Neutrophil (primary cell): ENCODE results near the gene NECTIN3.

Source experiments
- H3K27ac ChIP-seq: fragments of 200-600 bp; sonication (generic); 2 replicates; pipeline ENCODE4 v1.5.1; 2016; ENCODE audit warnings: mild to moderate bottlenecking, moderate library complexity
- H3K27me3 ChIP-seq: fragments of 200-600 bp; sonication (generic); 2 replicates; pipeline ENCODE4 v1.6.0; 2016; ENCODE audit warnings: mild to moderate bottlenecking
- H3K36me3 ChIP-seq: fragments of 200-600 bp; sonication (generic); 2 replicates; pipeline ENCODE4 v1.5.1; 2017
- H3K4me1 ChIP-seq, 2 experiments: fragments of 200-600 bp in 1 of 2; sonication (generic) in 1 of 2; 1 replicate in 1 of 2; 2 replicates in 1 of 2; pipeline versions ENCODE4 v1.5.1 to v1.6.1; 2013 to 2016; ENCODE audit warnings: low read depth in 1 of 2, low read length in 1 of 2, mild to moderate bottlenecking in 1 of 2, moderate library complexity in 1 of 2; ENCODE audit not compliant: control insufficient read depth in 1 of 2, insufficient read depth in 1 of 2
- H3K4me3 ChIP-seq, 2 experiments: fragments of 200-600 bp in 1 of 2; sonication (generic) in 1 of 2; 1 replicate in 1 of 2; 2 replicates in 1 of 2; pipeline ENCODE4 v1.5.1; 2013 to 2016; ENCODE audit warnings: low read depth in 1 of 2, low read length in 1 of 2, mild to moderate bottlenecking in 1 of 2, moderate library complexity in 1 of 2
- H3K9me3 ChIP-seq: fragments of 200-600 bp; sonication (generic); 2 replicates; pipeline ENCODE4 v1.5.1; 2016
- TF ChIP-seq, protein P1 (sequence below): fragments of 200-600 bp; sonication (generic); IDR thresholded peaks from 2 replicates; pipeline ENCODE4 v1.5.1; 2016; ENCODE audit warnings: antibody characterized with exemption

NECTIN3 gene

GRCh38 chr3:111134302-111134701 lies 62.7 kb downstream of the NECTIN3 start:
- H3K27ac ChIP-seq, result no peak overlapping the region
- H3K4me1 ChIP-seq, result no peaks in the 10 kb centered on the region
- H3K27me3 ChIP-seq, result no peaks in the 10 kb centered on the region
- H3K4me3 ChIP-seq, result no peak overlapping the region
- H3K36me3 ChIP-seq, result no peaks in the 10 kb centered on the region
- no peaks in the 10 kb centered on the region for H3K9me3 ChIP-seq
- TF ChIP-seq, protein P1, sequence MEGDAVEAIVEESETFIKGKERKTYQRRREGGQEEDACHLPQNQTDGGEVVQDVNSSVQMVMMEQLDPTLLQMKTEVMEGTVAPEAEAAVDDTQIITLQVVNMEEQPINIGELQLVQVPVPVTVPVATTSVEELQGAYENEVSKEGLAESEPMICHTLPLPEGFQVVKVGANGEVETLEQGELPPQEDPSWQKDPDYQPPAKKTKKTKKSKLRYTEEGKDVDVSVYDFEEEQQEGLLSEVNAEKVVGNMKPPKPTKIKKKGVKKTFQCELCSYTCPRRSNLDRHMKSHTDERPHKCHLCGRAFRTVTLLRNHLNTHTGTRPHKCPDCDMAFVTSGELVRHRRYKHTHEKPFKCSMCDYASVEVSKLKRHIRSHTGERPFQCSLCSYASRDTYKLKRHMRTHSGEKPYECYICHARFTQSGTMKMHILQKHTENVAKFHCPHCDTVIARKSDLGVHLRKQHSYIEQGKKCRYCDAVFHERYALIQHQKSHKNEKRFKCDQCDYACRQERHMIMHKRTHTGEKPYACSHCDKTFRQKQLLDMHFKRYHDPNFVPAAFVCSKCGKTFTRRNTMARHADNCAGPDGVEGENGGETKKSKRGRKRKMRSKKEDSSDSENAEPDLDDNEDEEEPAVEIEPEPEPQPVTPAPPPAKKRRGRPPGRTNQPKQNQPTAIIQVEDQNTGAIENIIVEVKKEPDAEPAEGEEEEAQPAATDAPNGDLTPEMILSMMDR, result no peak

DNA sequence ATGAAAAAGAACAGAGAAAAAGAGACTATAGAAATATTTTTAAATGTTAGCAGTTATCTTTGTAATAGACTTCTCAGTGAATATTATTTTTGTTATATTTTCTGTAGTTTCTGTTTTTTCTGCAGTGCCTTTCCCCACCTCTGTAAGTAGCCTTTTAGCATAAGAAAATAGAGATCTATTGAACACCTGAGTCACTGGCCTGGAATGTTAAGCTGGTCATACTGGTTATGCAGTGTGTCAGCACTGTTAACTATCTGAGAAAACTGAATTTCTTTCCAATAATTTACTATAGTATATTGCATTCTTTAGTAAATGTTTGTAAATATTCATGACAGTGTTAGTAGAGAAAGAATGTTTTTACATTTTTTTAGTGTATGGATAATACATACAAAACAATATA lies 79.8 kb downstream of the NECTIN3 start:
- H3K27ac ChIP-seq, result no peak overlapping the region
- H3K36me3 ChIP-seq, result no peaks in the 10 kb centered on the region
- H3K9me3 ChIP-seq, result no peaks in the 10 kb centered on the region
- no peaks in the 10 kb centered on the region for H3K27me3 ChIP-seq
- no peak overlapping the region for H3K4me3 ChIP-seq
- no peaks in the 10 kb centered on the region for H3K4me1 ChIP-seq
- TF ChIP-seq, protein P1, result no peak

- H3K36me3 ChIP-seq, result no peaks in the 10 kb centered on the region
- H3K27ac ChIP-seq, result no peak overlapping the region
- no peaks in the 10 kb centered on the region for H3K9me3 ChIP-seq
- H3K4me3 ChIP-seq, result no peak overlapping the region
- H3K27me3 ChIP-seq, result no peaks in the 10 kb centered on the region
- TF ChIP-seq, protein P1, result no peak
- no peaks in the 10 kb centered on the region for H3K4me1 ChIP-seq
Observed at GRCh38 chr3:111152496-111152895, 80.9 kb downstream of the NECTIN3 start.

DNA sequence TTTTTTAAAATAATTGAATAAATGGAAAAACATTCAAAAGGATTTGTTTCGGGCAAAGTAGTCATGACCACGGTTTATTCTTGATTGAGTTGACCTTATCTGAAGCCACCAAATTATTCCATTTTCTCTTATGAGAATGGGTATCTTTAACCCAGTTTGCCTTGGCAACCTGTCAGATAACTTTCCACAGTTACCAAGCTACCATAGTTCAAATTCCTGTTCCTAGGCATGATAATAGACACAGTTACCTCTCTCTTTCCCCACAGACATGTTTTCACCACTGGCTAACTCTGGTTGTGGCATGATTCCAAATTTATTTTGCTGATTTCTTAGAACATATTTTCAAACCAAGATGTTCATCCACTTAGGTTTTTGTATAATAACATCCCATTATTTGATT lies 84.9 kb downstream of the NECTIN3 start:
- Histone ChIP-seq H3K9me3 (no peaks in the 10 kb centered on the region), H3K27me3 (no peaks in the 10 kb centered on the region), H3K4me1 (no peaks in the 10 kb centered on the region), H3K27ac (no peak overlapping the region), H3K36me3 (no peaks in the 10 kb centered on the region), H3K4me3 (no peak overlapping the region)
- TF ChIP-seq, protein P1, result no peak

DNA sequence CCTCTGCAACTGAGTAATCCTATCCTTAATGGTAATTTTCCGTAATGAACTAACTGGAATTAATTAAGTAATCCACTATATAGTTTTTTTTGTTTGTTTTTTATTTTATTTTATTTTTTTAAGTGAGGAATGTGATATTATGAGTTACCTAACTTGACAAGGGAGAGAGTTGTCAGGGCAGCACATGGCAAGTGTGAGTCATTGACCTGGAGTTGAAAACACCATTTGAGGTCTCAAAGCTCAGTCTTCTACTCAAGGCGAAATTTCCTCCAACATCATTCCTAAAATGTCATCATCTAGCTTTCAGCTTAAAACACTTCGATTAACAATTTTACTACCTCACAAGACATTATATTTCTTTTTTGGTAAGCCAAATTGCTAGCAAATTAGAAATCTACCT lies 87.8 kb downstream of the NECTIN3 start:
- TF ChIP-seq, protein P1, result no peak
- Histone ChIP-seq H3K36me3 (no peaks in the 10 kb centered on the region), H3K27ac (no peak overlapping the region), H3K4me3 (no peak overlapping the region), H3K4me1 (no peaks in the 10 kb centered on the region), H3K9me3 (no peaks in the 10 kb centered on the region), H3K27me3 (no peaks in the 10 kb centered on the region)

GRCh38 chr3:111164621-111165020 lies 93.0 kb downstream of the NECTIN3 start:
- TF ChIP-seq, protein P1, result no peak
- H3K9me3 ChIP-seq, result no peaks in the 10 kb centered on the region
- H3K4me1 ChIP-seq, result no peaks in the 10 kb centered on the region
- no peaks in the 10 kb centered on the region for H3K36me3 ChIP-seq
- no peak overlapping the region for H3K4me3 ChIP-seq
- H3K27me3 ChIP-seq, result no peaks in the 10 kb centered on the region
- H3K27ac ChIP-seq, result no peak overlapping the region
